Activated CD8-positive, alpha-beta memory T cell treated with anti-CD3 and anti-CD28 coated beads, Interleukin-2, amount 10 ng/mL, durations not matched to agents 7 days and 5 days (primary cell): ENCODE results near the gene AHRR. TPM values are rescaled to one million over a fixed set of nuclear protein-coding genes. Genes with fewer than 3 reads are reported as not detected.
"Not testable (repeated sequence)": the region's sequence is repeated elsewhere in the genome, so short reads cannot be mapped to it uniquely, and the experiment has no call there.

Experiments
- ATAC-seq: fragments of 150-1000 bp; cut with Tn5 transposase; one replicate; pipeline ENCODE4 v1.10.0; 2021; ENCODE audit warnings: moderate library complexity
- CTCF ChIA-PET: fragments of 350-600 bp; sonication (Branson Sonifier 250); formaldehyde crosslinking; loops from one replicate; lab custom pipeline; 2021; ENCODE audit warnings: antibody characterized with exemption; lab: Charles Lee
- DNase-seq: peaks from one replicate; pipeline ENCODE4 v3.0.0-alpha.2; 2020
- H3K27ac Mint-ChIP-seq: one replicate; pipeline ENCODE4 v1.8.0; 2021; ENCODE audit warnings: mild to moderate bottlenecking, mixed read lengths
- H3K27me3 Mint-ChIP-seq: one replicate; pipeline ENCODE4 v1.8.0; 2021; ENCODE audit warnings: mixed read lengths
- H3K36me3 Mint-ChIP-seq: one replicate; pipeline ENCODE4 v1.8.0; 2021; ENCODE audit warnings: mild to moderate bottlenecking, mixed read lengths
- H3K4me1 Mint-ChIP-seq: one replicate; pipeline ENCODE4 v1.8.0; 2021; ENCODE audit warnings: mixed read lengths
- H3K4me3 Mint-ChIP-seq: one replicate; pipeline ENCODE4 v1.8.0; 2021; ENCODE audit warnings: mild to moderate bottlenecking, moderate library complexity, mixed read lengths
- H3K9me3 Mint-ChIP-seq: one replicate; pipeline ENCODE4 v1.8.0; 2022; ENCODE audit warnings: low read depth, mixed read lengths
- total RNA-seq, 2 experiments: library from RNA; stranded (reverse); gene quantifications; one replicate each; pipeline ENCODE4 v1.2.3, GENCODE V29; 2021

Gene AHRR
- total RNA-seq, 2 experiments from 2014 or later, result 56.8 to 64.0 TPM

- no peak for ATAC-seq
- Mint-ChIP-seq H3K4me1 (peaks cover 40% of the 10 kb centered on the region), H3K9me3 (peaks cover 9% of the 10 kb centered on the region), H3K36me3 (peaks cover 54% of the 10 kb centered on the region), H3K27ac (no peak overlapping the region), H3K27me3 (no peaks in the 10 kb centered on the region), H3K4me3 (no peak overlapping the region)
- no peak for DNase-seq
- CTCF ChIA-PET, result no interaction called here
These were observed 67.0 kb downstream of the AHRR start for GRCh38 chr5:388266-389196.

DNA sequence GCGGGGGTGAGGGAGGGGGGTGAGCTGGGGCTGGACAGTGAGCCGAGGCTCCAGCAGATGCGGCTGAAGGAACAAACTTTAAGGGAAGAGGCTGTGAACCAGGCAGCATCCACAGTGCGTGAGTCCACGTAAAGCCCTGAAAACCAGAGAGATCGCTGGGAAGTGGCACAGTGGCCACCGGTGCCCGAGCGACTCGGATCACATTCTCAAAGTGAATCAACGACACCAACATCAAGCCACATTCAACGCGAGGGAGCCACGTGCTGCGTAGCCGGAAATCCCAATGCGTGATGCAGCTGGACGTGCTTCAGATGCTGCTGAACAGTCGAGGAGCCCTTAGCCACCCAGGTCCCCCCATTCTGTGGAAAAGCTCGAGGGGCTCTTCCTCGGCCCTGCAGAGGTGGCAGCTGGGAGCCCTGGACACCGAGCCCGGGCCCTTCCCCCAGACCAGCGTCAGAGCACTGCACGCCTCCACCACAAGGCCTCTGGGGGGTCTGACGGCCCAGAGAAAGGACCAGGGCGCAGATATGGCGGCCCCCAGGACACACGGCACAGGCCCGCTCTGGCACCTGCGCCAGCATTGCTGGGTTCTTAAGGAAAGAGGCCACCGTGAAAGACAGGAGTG is 67.8 kb downstream of the AHRR start:
- CTCF ChIA-PET, result interaction anchor here (1.3 kb wide), 1 partner anchor 8 kb away, joined by 3 read pairs; no protein-coding TSS in a partner anchor
- Mint-ChIP-seq H3K9me3 (peaks cover 9% of the 10 kb centered on the region), H3K36me3 (peaks cover 50% of the 10 kb centered on the region), H3K27me3 (no peaks in the 10 kb centered on the region), H3K4me3 (no peak overlapping the region), H3K27ac (no peak overlapping the region), H3K4me1 (peaks cover 45% of the 10 kb centered on the region)
- DNase-seq (no peak), ATAC-seq (no peak)

DNA sequence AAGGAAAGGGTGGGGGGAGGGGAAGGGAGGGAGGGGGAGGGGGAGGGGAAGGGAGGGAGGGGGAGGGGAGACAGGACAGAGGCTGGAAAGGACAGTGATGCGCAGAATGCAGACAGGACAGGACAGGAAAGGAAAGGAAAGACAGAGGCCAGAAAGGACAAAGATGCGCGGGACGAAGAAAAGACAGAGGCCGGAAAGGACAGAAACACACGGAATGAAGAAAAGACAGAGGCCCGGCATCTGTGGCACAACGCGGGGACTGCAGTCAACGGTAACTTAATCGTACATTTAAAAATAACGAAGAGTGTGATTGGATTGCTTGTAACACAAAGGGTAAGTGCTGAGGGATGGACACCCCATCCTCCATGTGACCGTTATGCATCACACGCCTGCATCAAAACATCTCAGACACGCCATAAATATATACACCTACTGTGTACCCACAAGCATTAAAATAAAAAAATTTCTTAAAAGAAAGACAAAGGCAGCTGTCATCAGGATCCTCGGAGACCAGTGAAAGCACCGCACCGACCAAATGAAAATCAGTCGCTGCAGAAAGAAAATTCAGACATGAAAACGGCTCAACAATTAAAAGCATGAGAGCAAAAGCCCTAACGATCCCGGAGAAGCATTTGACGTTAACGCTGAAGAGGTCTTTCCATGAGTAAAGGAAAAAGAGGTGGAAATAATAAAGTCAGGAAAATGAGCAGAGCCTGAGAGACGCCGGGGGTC is 68.5 kb downstream of the AHRR start:
- H3K36me3 Mint-ChIP-seq, result peaks cover 42% of the 10 kb centered on the region
- H3K27me3 Mint-ChIP-seq, result no peaks in the 10 kb centered on the region
- peaks cover 46% of the 10 kb centered on the region for H3K4me1 Mint-ChIP-seq
- peaks cover 9% of the 10 kb centered on the region for H3K9me3 Mint-ChIP-seq
- ATAC-seq (no peak), DNase-seq (no peak)
- peak overlapping the region; percentile 80 for H3K27ac Mint-ChIP-seq
- CTCF ChIA-PET, result interaction anchor here (1.3 kb wide), 1 partner anchor 9 kb away, joined by 3 read pairs; no protein-coding TSS in a partner anchor
- H3K4me3 Mint-ChIP-seq, result no peak overlapping the region

DNA sequence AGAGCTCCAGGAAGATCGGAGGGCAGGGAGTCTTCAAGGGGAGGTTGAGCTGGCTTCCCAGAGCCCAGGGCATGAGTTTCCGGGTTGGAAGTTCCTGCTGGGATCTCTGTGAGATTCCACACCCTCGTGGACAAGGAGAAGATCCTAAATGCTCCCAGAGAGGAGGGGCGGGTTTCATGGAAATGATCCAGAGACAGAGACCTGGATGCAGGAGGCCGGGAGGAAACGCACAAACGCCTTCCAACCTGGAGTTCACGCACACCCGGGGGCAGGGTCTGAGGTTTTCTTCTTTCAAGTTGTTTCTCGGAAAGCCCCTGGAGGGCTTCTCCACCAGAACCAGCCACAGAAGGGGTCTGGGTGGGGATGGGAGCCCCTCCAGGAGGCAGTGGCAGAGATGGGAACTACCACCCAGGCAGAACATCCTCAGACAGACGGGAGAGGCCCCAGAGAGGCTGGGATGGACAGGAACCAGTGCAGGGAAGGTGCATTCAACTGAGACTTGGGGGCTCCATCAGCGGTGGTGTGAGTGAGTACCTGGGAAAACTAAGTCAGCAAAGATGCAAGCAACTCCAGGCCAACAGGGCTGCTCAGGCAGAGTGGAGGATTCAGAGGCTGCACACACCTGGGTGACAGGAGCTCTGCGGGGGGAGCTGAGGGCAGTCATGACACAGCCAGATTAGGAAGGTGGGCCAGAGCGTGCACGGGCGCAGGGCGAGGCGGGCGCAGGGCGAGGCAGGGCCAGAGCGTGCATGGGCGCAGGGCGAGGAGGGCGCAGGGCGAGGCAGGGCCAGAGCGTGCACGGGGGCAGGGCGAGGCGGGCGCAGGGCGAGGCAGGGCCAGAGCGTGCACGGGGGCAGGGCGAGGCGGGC is 69.3 kb downstream of the AHRR start:
- no peak for ATAC-seq
- CTCF ChIA-PET, result interaction anchor here (1.3 kb wide), 1 partner anchor 9 kb away, joined by 3 read pairs; no protein-coding TSS in a partner anchor
- Mint-ChIP-seq H3K27ac (peak overlapping the region; percentile 80), H3K9me3 (peaks cover 3% of the 10 kb centered on the region), H3K4me1 (peaks cover 47% of the 10 kb centered on the region), H3K36me3 (peaks cover 34% of the 10 kb centered on the region), H3K27me3 (no peaks in the 10 kb centered on the region), H3K4me3 (no peak overlapping the region)
- DNase-seq, result peak; percentile 38

DNA sequence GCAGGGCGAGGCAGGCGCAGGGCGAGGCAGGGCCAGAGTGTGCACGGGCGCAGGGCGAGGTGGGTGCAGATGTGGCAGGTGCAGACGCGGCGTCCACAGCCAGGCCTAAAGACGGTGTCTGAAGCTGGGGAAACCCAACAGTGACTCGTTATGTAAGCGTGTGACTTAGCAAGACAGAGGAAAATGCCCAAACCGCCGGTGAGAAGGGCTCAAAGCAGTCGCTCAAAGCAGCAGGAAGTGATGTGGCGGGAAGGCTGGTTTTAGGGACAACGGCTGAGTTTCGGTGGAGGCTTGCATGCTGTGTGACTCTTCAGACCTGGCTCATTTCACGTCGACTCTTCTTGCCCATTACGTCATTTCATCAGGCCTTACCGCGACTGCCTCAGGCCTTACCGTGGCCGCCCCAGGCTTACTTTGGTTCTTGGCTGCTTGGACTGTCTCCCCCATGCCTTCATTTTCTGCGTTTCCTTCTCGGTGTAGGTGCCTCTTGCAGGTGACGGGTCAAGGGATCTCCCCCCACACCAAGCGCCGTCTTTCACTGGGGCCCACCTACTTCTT is 71.0 kb downstream of the AHRR start:
- H3K36me3 Mint-ChIP-seq, result peaks cover 21% of the 10 kb centered on the region
- H3K9me3 Mint-ChIP-seq, result no peaks in the 10 kb centered on the region
- ATAC-seq (peak; percentile 96), DNase-seq (peak; percentile 98)
- H3K4me3 Mint-ChIP-seq, result peak overlapping the region; percentile 69
- no peaks in the 10 kb centered on the region for H3K27me3 Mint-ChIP-seq
- CTCF ChIA-PET, result interaction anchor here (1.1 to 1.9 kb wide), 9 partner anchors 11 to 76 kb away, joined by 3 to 18 read pairs (median 4); no protein-coding TSS in a partner anchor
- peak overlapping the region; percentile 93 for H3K27ac Mint-ChIP-seq
- peaks cover 46% of the 10 kb centered on the region for H3K4me1 Mint-ChIP-seq

DNA sequence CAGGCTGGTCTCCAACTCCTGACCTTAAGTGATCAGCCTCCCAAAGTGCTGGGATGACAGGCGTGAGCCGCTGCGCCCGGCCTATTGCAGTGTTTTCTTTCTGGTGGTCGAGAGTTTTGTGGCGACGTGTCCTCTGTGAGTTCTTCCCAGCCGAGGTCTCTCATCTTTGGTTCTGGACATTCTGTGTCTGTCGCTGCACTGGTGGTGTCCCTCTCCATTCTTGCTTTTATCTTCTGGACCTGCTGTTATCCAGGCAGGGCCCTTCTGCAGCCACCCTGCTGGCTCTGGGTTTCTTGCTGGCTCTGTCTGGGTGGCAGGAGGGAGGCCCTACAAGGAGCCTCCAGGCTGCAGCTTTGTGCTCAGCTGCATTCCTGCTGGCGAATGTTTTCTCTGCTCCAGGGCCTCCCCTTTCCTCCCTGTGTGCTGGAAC is 72.3 kb downstream of the AHRR start:
- no peak for ATAC-seq
- H3K9me3 Mint-ChIP-seq, result no peaks in the 10 kb centered on the region
- H3K36me3 Mint-ChIP-seq, result peaks cover 17% of the 10 kb centered on the region
- CTCF ChIA-PET, result interaction anchor here (1.1 to 1.9 kb wide), 7 partner anchors 15 to 70 kb away, joined by 3 to 18 read pairs (median 4); no protein-coding TSS in a partner anchor
- no peak for DNase-seq
- H3K4me3 Mint-ChIP-seq, result peak overlapping the region; percentile 69
- peaks cover 41% of the 10 kb centered on the region for H3K4me1 Mint-ChIP-seq
- peak overlapping the region; percentile 93 for H3K27ac Mint-ChIP-seq
- no peaks in the 10 kb centered on the region for H3K27me3 Mint-ChIP-seq

DNA sequence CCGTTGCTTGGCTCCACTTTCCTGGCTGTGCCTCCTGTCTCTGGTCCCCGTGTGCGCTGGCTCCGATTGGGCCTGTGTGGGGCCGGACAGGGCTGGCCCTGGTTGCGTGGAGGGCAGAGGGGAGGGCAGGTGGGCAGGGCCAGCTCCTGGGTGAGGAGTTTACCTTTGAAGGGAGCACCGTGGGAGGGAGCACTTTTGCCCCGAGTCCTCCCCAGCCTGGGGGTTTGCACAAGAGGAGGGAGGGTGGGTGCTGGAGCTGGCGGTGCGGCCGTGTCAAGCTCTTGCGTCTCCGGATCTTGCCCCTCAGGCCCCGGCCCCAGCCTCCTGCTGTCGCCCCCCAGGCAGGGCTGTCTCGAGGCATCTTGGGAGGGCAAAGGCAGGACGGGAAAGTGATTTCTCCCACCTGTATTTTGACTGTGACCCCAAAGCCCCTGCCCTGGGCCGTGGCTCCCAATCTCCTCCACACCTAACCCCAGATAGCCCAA is 73.2 kb downstream of the AHRR start:
- CTCF ChIA-PET, result interaction anchor here (0.8 to 1.4 kb wide), 2 partner anchors 9 to 10 kb away, joined by 3 read pairs; no protein-coding TSS in a partner anchor
- H3K4me1 Mint-ChIP-seq, result peaks cover 43% of the 10 kb centered on the region
- peak overlapping the region; percentile 65 for H3K27ac Mint-ChIP-seq
- ATAC-seq, result no peak
- H3K4me3 Mint-ChIP-seq, result no peak overlapping the region
- no peaks in the 10 kb centered on the region for H3K9me3 Mint-ChIP-seq
- peaks cover 19% of the 10 kb centered on the region for H3K36me3 Mint-ChIP-seq
- no peak for DNase-seq
- no peaks in the 10 kb centered on the region for H3K27me3 Mint-ChIP-seq

GRCh38 chr5:395156-395920 is 73.8 kb downstream of the AHRR start:
- peaks cover 4% of the 10 kb centered on the region for H3K27me3 Mint-ChIP-seq
- H3K27ac Mint-ChIP-seq, result peak overlapping the region; percentile 54
- ATAC-seq (no peak), DNase-seq (no peak)
- CTCF ChIA-PET, result interaction anchor here (0.8 to 1.4 kb wide), 3 partner anchors 9 to 14 kb away, joined by 3 to 4 read pairs (median 3); no protein-coding TSS in a partner anchor
- H3K36me3 Mint-ChIP-seq, result peaks cover 18% of the 10 kb centered on the region
- H3K9me3 Mint-ChIP-seq, result no peaks in the 10 kb centered on the region
- peaks cover 44% of the 10 kb centered on the region for H3K4me1 Mint-ChIP-seq
- H3K4me3 Mint-ChIP-seq, result no peak overlapping the region

- ATAC-seq (no peak), DNase-seq (no peak)
- Mint-ChIP-seq H3K27me3 (peaks cover 4% of the 10 kb centered on the region), H3K36me3 (peaks cover 22% of the 10 kb centered on the region), H3K9me3 (no peaks in the 10 kb centered on the region), H3K27ac (peak overlapping the region; percentile 12), H3K4me1 (peaks cover 40% of the 10 kb centered on the region), H3K4me3 (no peak overlapping the region)
- CTCF ChIA-PET, result interaction anchor here (0.8 kb wide), 1 partner anchor 15 kb away, joined by 4 read pairs; no protein-coding TSS in a partner anchor
These were observed 74.5 kb downstream of the AHRR start for GRCh38 chr5:395921-396530.

DNA sequence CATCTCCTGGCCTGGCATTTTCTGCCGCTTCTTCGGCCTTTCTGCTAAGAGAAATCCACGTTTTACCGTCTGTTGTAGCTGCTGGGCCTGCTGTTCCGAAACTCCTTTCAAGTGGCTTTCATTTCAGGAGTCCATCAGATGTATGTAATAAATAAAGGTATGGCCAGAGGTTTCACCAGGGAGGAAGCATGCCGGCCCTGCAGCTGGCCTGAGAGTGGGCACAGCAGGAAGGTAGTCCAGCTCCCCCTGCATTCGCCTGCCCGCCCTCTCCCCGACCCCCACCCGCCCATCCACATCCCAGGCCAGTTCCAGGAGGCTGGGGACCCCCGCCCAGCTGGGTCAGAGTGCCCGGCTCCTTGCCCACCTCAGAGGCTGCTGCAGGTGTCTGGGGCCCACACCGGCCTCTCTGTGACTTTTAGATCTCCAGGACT is 75.0 kb downstream of the AHRR start:
- no peak overlapping the region for H3K4me3 Mint-ChIP-seq
- H3K9me3 Mint-ChIP-seq, result no peaks in the 10 kb centered on the region
- CTCF ChIA-PET, result no interaction called here
- H3K36me3 Mint-ChIP-seq, result peaks cover 25% of the 10 kb centered on the region
- DNase-seq (no peak), ATAC-seq (no peak)
- peaks cover 38% of the 10 kb centered on the region for H3K4me1 Mint-ChIP-seq
- peaks cover 4% of the 10 kb centered on the region for H3K27me3 Mint-ChIP-seq
- H3K27ac Mint-ChIP-seq, result no peak overlapping the region

GRCh38 chr5:398141-398474 is 76.6 kb downstream of the AHRR start:
- not testable (repeated sequence) for H3K27me3 Mint-ChIP-seq, H3K4me3 Mint-ChIP-seq, H3K9me3 Mint-ChIP-seq, H3K27ac Mint-ChIP-seq, ATAC-seq, DNase-seq
- Mint-ChIP-seq H3K4me1 (peaks cover 42% of the 10 kb centered on the region), H3K36me3 (peaks cover 33% of the 10 kb centered on the region)
- CTCF ChIA-PET, result interaction anchor here (1.0 kb wide), 2 partner anchors 15 to 20 kb away, joined by 3 to 4 read pairs; no protein-coding TSS in a partner anchor
